Smooth muscle cell (in vitro differentiated cells): Measurements from ENCODE around the gene RPL11. TPM values are rescaled to one million over a fixed set of nuclear protein-coding genes. Genes with fewer than 3 reads are reported as not detected.

ENCODE experiments used
- DNase-seq: peaks from one replicate; lab custom pipeline; 2025; ENCODE audit not compliant: unreplicated experiment; lab: John Stamatoyannopoulos, UW
- H2AFZ ChIP-seq: fragments of 200-600 bp; sonication (generic); 2 replicates; pipeline ENCODE4 v1.6.0; 2016; ENCODE audit warnings: antibody characterized with exemption, low read depth, mild to moderate bottlenecking
- H3F3A ChIP-seq: fragments of 200-600 bp; sonication (generic); 2 replicates; pipeline ENCODE4 v1.6.0; 2017; ENCODE audit warnings: antibody characterized with exemption, low read depth
- H3K27ac ChIP-seq: fragments of 200-600 bp; sonication (generic); 2 replicates; pipeline ENCODE4 v1.5.1; 2016; ENCODE audit warnings: low read depth, mild to moderate bottlenecking
- H3K27me3 ChIP-seq: fragments of 200-600 bp; sonication (generic); 2 replicates; pipeline ENCODE4 v1.6.1; 2016; ENCODE audit warnings: low read depth, mild to moderate bottlenecking
- H3K36me3 ChIP-seq: fragments of 200-600 bp; sonication (generic); 2 replicates; pipeline ENCODE4 v1.5.1; 2016; ENCODE audit warnings: low read depth
- H3K4me1 ChIP-seq: fragments of 200-600 bp; sonication (generic); 2 replicates; pipeline ENCODE4 v1.5.1; 2016; ENCODE audit warnings: low read depth
- H3K4me2 ChIP-seq: fragments of 200-600 bp; sonication (generic); 2 replicates; pipeline ENCODE4 v1.6.0; 2016; ENCODE audit warnings: mild to moderate bottlenecking
- H3K4me3 ChIP-seq: fragments of 200-600 bp; sonication (generic); 2 replicates; pipeline ENCODE4 v1.5.1; 2016; ENCODE audit warnings: mild to moderate bottlenecking
- H3K79me2 ChIP-seq: fragments of 200-600 bp; sonication (generic); 2 replicates; pipeline ENCODE4 v1.6.0; 2016; ENCODE audit warnings: low read depth, mild to moderate bottlenecking
- H3K9ac ChIP-seq: fragments of 200-600 bp; sonication (generic); 2 replicates; pipeline ENCODE4 v1.6.0; 2016; ENCODE audit warnings: low read depth
- H3K9me3 ChIP-seq: fragments of 200-600 bp; sonication (generic); replicated peaks from 2 replicates; pipeline ENCODE4 v1.5.1; 2016; ENCODE audit warnings: low read depth
- H4K20me1 ChIP-seq: fragments of 200-600 bp; sonication (generic); 2 replicates; pipeline ENCODE4 v1.6.0; 2016; ENCODE audit warnings: low read depth
- WGBS: methylation state at CpG from one replicate; pipeline ENCODE4 v1.1.7; 2016; ENCODE audit warnings: low lambda C conversion rate; 5-methylcytosine and 5-hydroxymethylcytosine counted together
- polyA plus RNA-seq: library from polyadenylated mRNA; unstranded; fragments of >200 nt; fragmentation: Nextera tagmentation; extraction: Ambion mirVana; gene quantifications from 2 replicates; pipeline ENCODE4 v1.2.1, GENCODE V29; 2016
- total RNA-seq: library from RNA; depleted of rRNA; stranded (reverse); fragments of >200 nt; gene quantifications from 2 replicates; pipeline ENCODE4 v1.2.3, GENCODE V29; 2014
- TF ChIP-seq, protein P1 (sequence below): fragments of 200-600 bp; sonication (generic); IDR thresholded peaks from 2 replicates; pipeline ENCODE4 v1.5.1; 2017; ENCODE audit warnings: borderline replicate concordance, mild to moderate bottlenecking, antibody characterized with exemption; ENCODE audit not compliant: insufficient read depth, poor library complexity, severe bottlenecking

Gene RPL11
- total and polyA plus RNA-seq, 2 experiments from 2014 or later: 528 to 899 TPM

DNA sequence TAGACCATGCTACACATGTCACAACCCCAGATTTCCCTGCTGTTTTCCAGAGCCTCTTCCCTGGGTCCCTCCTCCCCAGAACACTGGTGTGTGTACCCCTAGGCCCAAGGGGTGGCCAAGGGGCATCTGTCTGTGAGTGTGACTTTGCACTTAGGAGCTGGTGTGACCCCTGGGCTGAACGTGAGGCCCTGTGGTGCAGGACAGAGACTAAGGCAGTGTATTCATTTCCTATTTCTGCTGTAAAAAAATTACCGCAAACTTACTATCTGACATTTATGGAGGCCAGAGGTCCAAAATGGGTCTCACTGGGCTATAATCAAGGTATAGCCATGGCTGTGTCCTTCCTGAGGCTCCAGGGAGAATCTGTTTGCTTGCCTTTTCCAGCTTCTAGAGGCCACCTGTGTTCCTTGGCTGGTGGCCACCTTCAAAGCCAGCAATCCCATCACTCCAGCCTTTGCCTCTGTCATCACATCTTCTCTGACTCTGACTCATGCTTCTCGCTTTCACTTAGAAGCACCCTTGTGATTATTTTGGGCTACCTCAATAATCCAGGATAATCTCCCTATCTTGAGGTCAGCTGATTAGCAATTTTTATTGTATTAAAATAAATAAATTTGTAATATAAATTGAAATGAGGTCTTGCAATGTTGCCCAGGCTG, 27.7 kb downstream of the RPL11 start:
- 95% methylated on average over 3 of the region's 3 CpGs for WGBS
- TF ChIP-seq, protein P1, sequence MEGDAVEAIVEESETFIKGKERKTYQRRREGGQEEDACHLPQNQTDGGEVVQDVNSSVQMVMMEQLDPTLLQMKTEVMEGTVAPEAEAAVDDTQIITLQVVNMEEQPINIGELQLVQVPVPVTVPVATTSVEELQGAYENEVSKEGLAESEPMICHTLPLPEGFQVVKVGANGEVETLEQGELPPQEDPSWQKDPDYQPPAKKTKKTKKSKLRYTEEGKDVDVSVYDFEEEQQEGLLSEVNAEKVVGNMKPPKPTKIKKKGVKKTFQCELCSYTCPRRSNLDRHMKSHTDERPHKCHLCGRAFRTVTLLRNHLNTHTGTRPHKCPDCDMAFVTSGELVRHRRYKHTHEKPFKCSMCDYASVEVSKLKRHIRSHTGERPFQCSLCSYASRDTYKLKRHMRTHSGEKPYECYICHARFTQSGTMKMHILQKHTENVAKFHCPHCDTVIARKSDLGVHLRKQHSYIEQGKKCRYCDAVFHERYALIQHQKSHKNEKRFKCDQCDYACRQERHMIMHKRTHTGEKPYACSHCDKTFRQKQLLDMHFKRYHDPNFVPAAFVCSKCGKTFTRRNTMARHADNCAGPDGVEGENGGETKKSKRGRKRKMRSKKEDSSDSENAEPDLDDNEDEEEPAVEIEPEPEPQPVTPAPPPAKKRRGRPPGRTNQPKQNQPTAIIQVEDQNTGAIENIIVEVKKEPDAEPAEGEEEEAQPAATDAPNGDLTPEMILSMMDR: no peak
- Histone ChIP-seq H3K9me3 (no peaks in the 10 kb centered on the region), H2AFZ (no peak overlapping the region), H3K9ac (no peak overlapping the region), H3K4me3 (no peak overlapping the region), H3K27me3 (no peaks in the 10 kb centered on the region), H3K36me3 (no peaks in the 10 kb centered on the region), H3K79me2 (peaks cover 50% of the 10 kb centered on the region), H3K27ac (no peak overlapping the region), H3K4me1 (peaks cover 5% of the 10 kb centered on the region), H3F3A (no peaks in the 10 kb centered on the region), H4K20me1 (peaks cover 96% of the 10 kb centered on the region), H3K4me2 (no peak overlapping the region)
- DNase-seq: no peak

DNA sequence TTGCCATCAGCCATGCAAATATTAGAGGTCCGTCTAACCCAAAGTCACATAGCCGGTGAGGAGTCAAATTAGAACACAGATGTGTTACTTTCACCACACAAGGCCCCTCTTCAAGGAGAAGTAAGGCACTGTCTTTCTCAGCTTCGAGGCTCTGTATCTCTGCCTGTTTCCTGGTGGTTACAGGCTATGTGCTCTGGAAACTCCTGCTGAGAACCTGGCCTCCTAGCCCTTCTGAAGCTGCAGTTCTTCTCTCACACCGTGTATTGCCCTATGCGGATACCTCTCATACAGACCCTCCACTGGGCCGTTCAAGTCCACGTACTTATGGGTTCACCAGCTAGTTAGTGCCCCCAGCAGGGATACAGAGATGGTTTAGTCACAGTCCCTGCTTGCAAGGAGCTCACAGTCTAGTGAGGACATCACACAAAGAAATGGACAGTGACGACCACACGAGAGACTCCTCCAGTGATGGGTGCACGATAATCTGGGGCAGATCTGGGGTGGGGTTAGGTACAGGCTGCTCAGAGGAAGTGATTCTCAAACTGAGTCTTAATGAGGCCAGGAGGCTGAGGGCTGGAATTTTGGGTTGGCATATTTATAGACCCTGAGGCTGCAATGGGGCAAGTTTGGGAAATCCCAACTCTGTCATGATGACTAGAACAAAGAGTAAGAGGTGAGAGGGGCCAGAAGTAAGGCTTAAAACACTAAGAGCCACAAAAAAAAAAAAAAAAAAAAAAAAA, 28.8 kb downstream of the RPL11 start:
- DNase-seq: no peak
- no peak overlapping the region for H3K27ac ChIP-seq
- peaks cover 89% of the 10 kb centered on the region for H4K20me1 ChIP-seq

DNA sequence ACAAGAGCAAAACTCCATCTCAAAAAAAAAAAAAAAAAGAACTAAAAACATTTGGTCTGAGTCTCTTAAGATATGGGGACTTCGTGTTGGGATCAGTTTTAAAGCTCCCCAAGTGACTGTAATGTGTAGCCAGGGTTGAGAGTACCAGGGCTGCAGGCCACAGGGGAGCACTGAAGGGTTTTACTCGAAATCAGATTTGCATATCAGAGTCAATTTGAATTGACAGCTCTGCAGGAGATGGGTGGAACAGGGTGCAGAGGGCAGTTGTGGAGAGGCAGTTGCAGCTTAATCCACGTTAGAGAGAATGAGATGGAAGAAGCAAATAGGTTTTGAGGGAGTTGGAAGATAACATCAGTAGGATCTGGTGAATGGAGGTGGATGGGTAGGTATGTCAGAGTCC, 31.0 kb downstream of the RPL11 start:
- WGBS: 92% methylated on average over 3 of the region's 3 CpGs
- Histone ChIP-seq H3K27me3 (no peaks in the 10 kb centered on the region), H3K9me3 (no peaks in the 10 kb centered on the region), H3K27ac (no peak overlapping the region), H2AFZ (no peak overlapping the region), H4K20me1 (peaks cover 88% of the 10 kb centered on the region), H3K4me1 (peaks cover 5% of the 10 kb centered on the region), H3K4me3 (no peak overlapping the region), H3K79me2 (peaks cover 32% of the 10 kb centered on the region), H3K9ac (no peak overlapping the region), H3F3A (no peaks in the 10 kb centered on the region), H3K4me2 (no peak overlapping the region), H3K36me3 (no peaks in the 10 kb centered on the region)
- TF ChIP-seq, protein P1: no peak
- DNase-seq: no peak

More for the DNA sequence above, 28.8 kb downstream of the RPL11 start:
- Histone ChIP-seq H3K4me2 (no peak overlapping the region), H3K79me2 (peaks cover 42% of the 10 kb centered on the region), H3K36me3 (no peaks in the 10 kb centered on the region), H3K9ac (no peak overlapping the region), H3K27me3 (no peaks in the 10 kb centered on the region), H3K4me1 (peaks cover 5% of the 10 kb centered on the region), H3K4me3 (no peak overlapping the region), H3K9me3 (no peaks in the 10 kb centered on the region), H3F3A (no peaks in the 10 kb centered on the region), H2AFZ (no peak overlapping the region)
- TF ChIP-seq, protein P1: no peak
- 95% methylated on average over 10 of the region's 10 CpGs for WGBS
